ENCODE results near the gene FFAR2.

GRCh38 chr19:35444735-35445134, 3.3 kb upstream of the FFAR2 start:
- TF ChIP-seq CTCF (conservative IDR thresholded peaks at IDR 0.05 in 1 of 2, IDR thresholded peaks at IDR 0.05 in 1 of 2; ENCODE audit: extremely low read depth in 1 of 2, insufficient read depth in 1 of 2, low read depth in 1 of 2, low read length in 2 of 2) (no peak), EZH2 (IDR thresholded peaks at IDR 0.05; ENCODE audit: borderline replicate concordance, low read length) (no peak)

All from mammary epithelial cell (primary cell).